Measurements from ENCODE around the gene SYNE1. TPM values are rescaled to one million over a fixed set of nuclear protein-coding genes. Genes with fewer than 3 reads are reported as not detected.

SYNE1 gene
- polyA plus RNA-seq, 1 experiment = 35.7 TPM

DNA sequence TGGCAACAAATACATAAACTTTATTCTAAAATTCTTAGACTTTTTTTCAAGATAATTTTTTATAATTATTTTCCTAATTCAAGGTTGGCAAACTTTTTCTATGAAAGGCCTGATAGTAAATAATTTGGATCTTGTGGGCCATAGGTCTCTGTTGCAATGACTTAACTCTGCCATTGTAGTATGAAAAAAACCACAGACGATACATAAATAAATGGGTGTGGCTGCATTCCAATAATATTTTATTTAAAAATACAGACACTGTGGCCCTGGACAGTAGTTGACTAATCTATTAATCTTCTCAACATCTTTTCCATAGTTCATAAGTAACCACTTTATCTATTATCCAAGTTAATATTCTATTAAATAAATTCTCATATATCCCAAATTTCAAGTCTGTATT lies 281.1 kb downstream of the SYNE1 start:
- Histone ChIP-seq H3K9me3 (ENCODE audit: control insufficient read depth, insufficient read depth, low read length) (no peaks in the 10 kb centered on the region), H3K27ac (ENCODE audit: low read depth, low read length) (no peak overlapping the region), H3K4me3 (ENCODE audit: low read depth, low read length) (no peak overlapping the region), H3K27me3 (ENCODE audit: control insufficient read depth, insufficient read depth, low read length) (no peaks in the 10 kb centered on the region)
- CTCF ChIA-PET = no interaction called here
- POLR2A ChIA-PET = no interaction called here
- TF ChIP-seq, protein P1, sequence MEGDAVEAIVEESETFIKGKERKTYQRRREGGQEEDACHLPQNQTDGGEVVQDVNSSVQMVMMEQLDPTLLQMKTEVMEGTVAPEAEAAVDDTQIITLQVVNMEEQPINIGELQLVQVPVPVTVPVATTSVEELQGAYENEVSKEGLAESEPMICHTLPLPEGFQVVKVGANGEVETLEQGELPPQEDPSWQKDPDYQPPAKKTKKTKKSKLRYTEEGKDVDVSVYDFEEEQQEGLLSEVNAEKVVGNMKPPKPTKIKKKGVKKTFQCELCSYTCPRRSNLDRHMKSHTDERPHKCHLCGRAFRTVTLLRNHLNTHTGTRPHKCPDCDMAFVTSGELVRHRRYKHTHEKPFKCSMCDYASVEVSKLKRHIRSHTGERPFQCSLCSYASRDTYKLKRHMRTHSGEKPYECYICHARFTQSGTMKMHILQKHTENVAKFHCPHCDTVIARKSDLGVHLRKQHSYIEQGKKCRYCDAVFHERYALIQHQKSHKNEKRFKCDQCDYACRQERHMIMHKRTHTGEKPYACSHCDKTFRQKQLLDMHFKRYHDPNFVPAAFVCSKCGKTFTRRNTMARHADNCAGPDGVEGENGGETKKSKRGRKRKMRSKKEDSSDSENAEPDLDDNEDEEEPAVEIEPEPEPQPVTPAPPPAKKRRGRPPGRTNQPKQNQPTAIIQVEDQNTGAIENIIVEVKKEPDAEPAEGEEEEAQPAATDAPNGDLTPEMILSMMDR (IDR thresholded peaks at IDR 0.05; ENCODE audit: low read depth, low read length) = no peak
- DNase-seq (ENCODE audit: low read depth, low spot score) = no peak

DNA sequence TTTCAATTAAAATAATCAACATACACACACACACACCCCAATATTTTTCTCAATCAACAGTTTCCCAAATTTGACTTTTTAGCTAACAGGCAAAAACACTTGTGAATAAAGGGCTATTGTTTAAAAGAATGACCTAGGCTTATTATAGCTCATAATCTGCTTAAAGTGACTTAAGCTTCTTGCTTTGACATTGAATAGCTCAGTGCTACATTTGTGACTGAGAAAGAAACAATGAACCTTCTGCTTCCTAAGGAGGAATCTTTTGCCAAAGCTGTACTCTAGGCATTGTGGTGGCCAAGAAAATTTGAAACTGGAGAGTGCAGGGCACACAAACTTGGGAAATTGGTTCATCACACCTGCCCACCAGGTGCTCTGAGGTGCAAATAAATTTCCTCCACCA lies 282.0 kb downstream of the SYNE1 start:
- H3K4me3 ChIP-seq (ENCODE audit: low read depth, low read length) = no peak overlapping the region
- ChIA-PET CTCF (interaction anchor here (3.3 kb wide), 1 partner anchor 17 kb away, joined by 27 read pairs; no protein-coding TSS in a partner anchor), POLR2A (no interaction called here)
- no peak overlapping the region for H3K27ac ChIP-seq (ENCODE audit: low read depth, low read length)
- no peak for DNase-seq (ENCODE audit: low read depth, low spot score)
- no peaks in the 10 kb centered on the region for H3K9me3 ChIP-seq (ENCODE audit: control insufficient read depth, insufficient read depth, low read length)
- TF ChIP-seq, protein P1 (IDR thresholded peaks at IDR 0.05; ENCODE audit: low read depth, low read length) = no peak
- H3K27me3 ChIP-seq (ENCODE audit: control insufficient read depth, insufficient read depth, low read length) = no peaks in the 10 kb centered on the region

DNA sequence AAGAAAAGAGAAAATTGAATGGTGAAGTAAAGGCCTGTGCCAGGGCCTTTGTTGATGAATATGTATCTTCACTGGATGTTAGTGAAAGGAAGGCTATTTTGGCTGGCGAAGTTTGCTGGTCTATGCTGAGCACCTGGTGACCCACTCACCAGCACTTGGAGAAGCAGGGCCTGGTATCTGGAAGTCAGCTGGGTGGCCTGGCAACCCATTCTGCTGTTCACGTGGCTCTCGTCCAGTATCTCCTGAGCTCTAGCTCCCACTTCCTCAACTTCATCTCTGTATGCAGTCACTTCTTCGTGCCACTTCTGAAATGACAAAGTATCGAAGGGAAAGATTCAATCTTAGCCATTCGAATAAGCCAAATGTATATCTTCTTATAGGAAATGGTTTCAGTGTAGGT lies 283.7 kb downstream of the SYNE1 start:
- TF ChIP-seq, protein P1 (IDR thresholded peaks at IDR 0.05; ENCODE audit: low read depth, low read length) = no peak
- no peaks in the 10 kb centered on the region for H3K27me3 ChIP-seq (ENCODE audit: control insufficient read depth, insufficient read depth, low read length)
- H3K27ac ChIP-seq (ENCODE audit: low read depth, low read length) = no peak overlapping the region
- ChIA-PET CTCF (interaction anchor here (3.3 kb wide), 1 partner anchor 16 kb away, joined by 27 read pairs; no protein-coding TSS in a partner anchor), POLR2A (no interaction called here)
- DNase-seq (ENCODE audit: low read depth, low spot score) = no peak
- no peak overlapping the region for H3K4me3 ChIP-seq (ENCODE audit: low read depth, low read length)
- no peaks in the 10 kb centered on the region for H3K9me3 ChIP-seq (ENCODE audit: control insufficient read depth, insufficient read depth, low read length)

DNA sequence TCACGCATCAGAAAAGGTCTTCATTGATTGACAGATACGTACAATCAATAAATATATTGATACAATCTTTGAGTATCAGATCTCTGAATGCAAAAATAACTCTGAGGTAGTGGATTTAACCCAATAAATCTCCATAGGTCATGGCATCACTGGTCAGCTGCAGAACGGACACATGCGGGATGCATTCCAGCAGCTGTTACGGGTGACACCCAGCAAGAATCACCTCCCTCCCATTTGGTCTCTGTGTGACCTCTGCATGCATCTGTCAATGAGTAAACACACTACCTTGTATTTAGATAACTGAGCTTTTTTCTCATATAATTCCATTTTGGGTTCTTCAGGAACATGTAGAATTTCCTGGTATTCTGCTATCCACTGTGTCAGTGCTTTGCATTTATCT lies 285.4 kb downstream of the SYNE1 start:
- POLR2A ChIA-PET = no interaction called here
- Histone ChIP-seq H3K27ac (ENCODE audit: low read depth, low read length) (no peak overlapping the region), H3K4me3 (ENCODE audit: low read depth, low read length) (no peak overlapping the region), H3K9me3 (ENCODE audit: control insufficient read depth, insufficient read depth, low read length) (no peaks in the 10 kb centered on the region), H3K27me3 (ENCODE audit: control insufficient read depth, insufficient read depth, low read length) (no peaks in the 10 kb centered on the region)
- no peak for DNase-seq (ENCODE audit: low read depth, low spot score)
- TF ChIP-seq, protein P1 (IDR thresholded peaks at IDR 0.05; ENCODE audit: low read depth, low read length) = no peak
- CTCF ChIA-PET = interaction anchor here (4.3 kb wide), 1 partner anchor 13 kb away, joined by 31 read pairs; no protein-coding TSS in a partner anchor

DNA sequence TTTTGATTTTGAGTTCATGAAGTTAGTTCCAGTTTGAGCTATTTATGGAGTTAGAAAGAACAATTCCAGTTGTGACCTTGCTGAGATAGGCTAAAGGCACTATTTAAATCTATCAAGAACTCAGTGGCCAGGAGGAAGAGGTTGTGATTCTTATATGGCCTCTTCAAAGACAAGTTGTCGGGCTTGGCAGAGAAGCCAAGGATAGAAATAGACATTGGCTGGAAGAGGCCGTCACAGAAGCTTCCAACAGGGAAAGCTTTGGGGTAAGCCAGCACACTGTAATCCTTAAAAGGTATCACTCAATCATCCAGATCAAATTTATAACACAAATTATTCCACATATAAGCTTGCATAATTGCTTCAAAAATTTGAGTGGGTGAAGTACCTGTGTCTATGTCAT lies 286.1 kb downstream of the SYNE1 start:
- DNase-seq (ENCODE audit: low read depth, low spot score) = no peak
- TF ChIP-seq, protein P1 (IDR thresholded peaks at IDR 0.05; ENCODE audit: low read depth, low read length) = no peak
- no peak overlapping the region for H3K27ac ChIP-seq (ENCODE audit: low read depth, low read length)
- no peaks in the 10 kb centered on the region for H3K27me3 ChIP-seq (ENCODE audit: control insufficient read depth, insufficient read depth, low read length)
- H3K9me3 ChIP-seq (ENCODE audit: control insufficient read depth, insufficient read depth, low read length) = no peaks in the 10 kb centered on the region
- no peak overlapping the region for H3K4me3 ChIP-seq (ENCODE audit: low read depth, low read length)
- POLR2A ChIA-PET = no interaction called here
- CTCF ChIA-PET = interaction anchor here (4.3 kb wide), 1 partner anchor 12 kb away, joined by 31 read pairs; no protein-coding TSS in a partner anchor
